OCI-LY1 (cell line): ENCODE results near the gene PTGFRN.

ENCODE experiments used
- H2AFZ ChIP-seq: fragments of 200-600 bp; sonication (generic), shearing (Covaris generic); 2 replicates; pipeline ENCODE4 v1.6.0; 2014; ENCODE audit warnings: antibody characterized with exemption, mild to moderate bottlenecking, low read length
- H3F3A ChIP-seq: fragments of 200-600 bp; sonication (generic), shearing (Covaris generic); 2 replicates; pipeline ENCODE4 v1.6.0; 2014; ENCODE audit warnings: mild to moderate bottlenecking, antibody characterized with exemption, low read length, moderate library complexity; ENCODE audit not compliant: insufficient read depth
- H3K27ac ChIP-seq: fragments of 200-600 bp; sonication (generic); 2 replicates; pipeline ENCODE4 v1.5.1; 2014; ENCODE audit warnings: low read length, mixed run types, mild to moderate bottlenecking, low read depth; ENCODE audit not compliant: poor library complexity, severe bottlenecking
- H3K27me3 ChIP-seq: fragments of 200-600 bp; sonication (generic); 2 replicates; pipeline ENCODE4 v1.6.0; 2014; ENCODE audit warnings: antibody characterized with exemption, mild to moderate bottlenecking, low read length, moderate library complexity; ENCODE audit not compliant: insufficient read depth
- H3K36me3 ChIP-seq: fragments of 200-600 bp; sonication (generic); 2 replicates; pipeline ENCODE4 v1.6.1; 2014; ENCODE audit warnings: mild to moderate bottlenecking, antibody characterized with exemption, low read length, moderate library complexity, mixed read lengths; ENCODE audit not compliant: insufficient read depth
- H3K4me1 ChIP-seq: fragments of 200-600 bp; sonication (generic); 2 replicates; pipeline ENCODE4 v1.5.1; 2014; ENCODE audit warnings: mild to moderate bottlenecking, low read length, moderate library complexity; ENCODE audit not compliant: insufficient read depth, severe bottlenecking
- H3K4me2 ChIP-seq: fragments of 200-600 bp; sonication (generic), shearing (Covaris generic); 2 replicates; pipeline ENCODE4 v1.6.1; 2014; ENCODE audit warnings: low read length
- H3K4me3 ChIP-seq: fragments of 200-600 bp; sonication (generic); 2 replicates; pipeline ENCODE4 v1.5.1; 2014; ENCODE audit warnings: low read length, low read depth, mild to moderate bottlenecking, mixed read lengths; ENCODE audit not compliant: poor library complexity, severe bottlenecking
- H3K79me2 ChIP-seq: fragments of 200-600 bp; shearing (Covaris generic); 2 replicates; pipeline ENCODE4 v1.6.1; 2016; ENCODE audit warnings: mixed run types, low read length, mixed read lengths; ENCODE audit not compliant: insufficient read depth
- H3K9ac ChIP-seq: fragments of 200-600 bp; sonication (generic), shearing (Covaris generic); 2 replicates; pipeline ENCODE4 v1.6.1; 2014; ENCODE audit warnings: mild to moderate bottlenecking, low read length, mixed read lengths
- H3K9me2 ChIP-seq: fragments of 200-600 bp; sonication (generic), shearing (Covaris generic); 2 replicates; pipeline ENCODE4 v1.6.1; 2014; ENCODE audit warnings: low read depth, mild to moderate bottlenecking, low read length, mixed read lengths
- H3K9me3 ChIP-seq: fragments of 200-600 bp; shearing (Covaris generic); 2 replicates; pipeline ENCODE4 v1.6.1; 2014; ENCODE audit warnings: low read length, mixed read lengths
- H4K20me1 ChIP-seq: fragments of 200-600 bp; sonication (generic), shearing (Covaris generic); 2 replicates; pipeline ENCODE4 v1.6.0; 2016; ENCODE audit warnings: mild to moderate bottlenecking, low read length; ENCODE audit not compliant: insufficient read depth
- CTCF ChIP-seq: fragments of 200-600 bp; sonication (generic), shearing (Covaris generic); IDR thresholded peaks from 2 replicates; pipeline ENCODE4 v1.5.1; 2017; ENCODE audit warnings: mild to moderate bottlenecking, antibody characterized with exemption, low read length, moderate library complexity, mixed read lengths
- EZH2 ChIP-seq: fragments of 200-600 bp; sonication (generic), shearing (Covaris generic); IDR thresholded peaks from 2 replicates; pipeline ENCODE4 v1.8.0; 2017; ENCODE audit warnings: borderline replicate concordance, mixed run types, mild to moderate bottlenecking, antibody characterized with exemption, low read length, moderate library complexity, mixed read lengths

The PTGFRN gene

GRCh38 chr1:117013309-117013858, 103.7 kb downstream of the PTGFRN start:
- H3K9ac ChIP-seq: no peak overlapping the region
- TF ChIP-seq EZH2: no peak
- no peak for TF ChIP-seq CTCF
- no peak overlapping the region for H3K4me3 ChIP-seq
- H4K20me1 ChIP-seq: no peaks in the 10 kb centered on the region
- no peak overlapping the region for H3K27ac ChIP-seq
- no peaks in the 10 kb centered on the region for H3F3A ChIP-seq
- no peaks in the 10 kb centered on the region for H3K9me2 ChIP-seq
- no peaks in the 10 kb centered on the region for H3K9me3 ChIP-seq
- no peaks in the 10 kb centered on the region for H3K79me2 ChIP-seq
- no peak overlapping the region for H3K4me2 ChIP-seq
- H3K27me3 ChIP-seq: no peaks in the 10 kb centered on the region
- no peaks in the 10 kb centered on the region for H3K4me1 ChIP-seq
- no peak overlapping the region for H2AFZ ChIP-seq
- no peaks in the 10 kb centered on the region for H3K36me3 ChIP-seq

GRCh38 chr1:117014209-117014608, 104.5 kb downstream of the PTGFRN start:
- H3K9ac ChIP-seq: no peak overlapping the region
- H3K27ac ChIP-seq: no peak overlapping the region
- no peaks in the 10 kb centered on the region for H3K27me3 ChIP-seq
- no peak overlapping the region for H2AFZ ChIP-seq
- no peaks in the 10 kb centered on the region for H3K79me2 ChIP-seq
- TF ChIP-seq CTCF (no peak), EZH2 (no peak)
- no peaks in the 10 kb centered on the region for H3F3A ChIP-seq
- H3K36me3 ChIP-seq: no peaks in the 10 kb centered on the region
- no peak overlapping the region for H3K4me3 ChIP-seq
- H4K20me1 ChIP-seq: no peaks in the 10 kb centered on the region
- no peak overlapping the region for H3K4me2 ChIP-seq
- H3K9me2 ChIP-seq: no peaks in the 10 kb centered on the region
- no peaks in the 10 kb centered on the region for H3K9me3 ChIP-seq
- no peaks in the 10 kb centered on the region for H3K4me1 ChIP-seq

GRCh38 chr1:117015724-117016123, 106.0 kb downstream of the PTGFRN start:
- Histone ChIP-seq H3K4me2 (no peak overlapping the region), H3K36me3 (no peaks in the 10 kb centered on the region), H3K4me1 (no peaks in the 10 kb centered on the region), H3K9me2 (no peaks in the 10 kb centered on the region), H3K4me3 (no peak overlapping the region), H3K79me2 (no peaks in the 10 kb centered on the region), H3F3A (no peaks in the 10 kb centered on the region), H3K9me3 (no peaks in the 10 kb centered on the region), H4K20me1 (no peaks in the 10 kb centered on the region), H3K27ac (no peak overlapping the region), H3K9ac (no peak overlapping the region), H2AFZ (no peak overlapping the region), H3K27me3 (no peaks in the 10 kb centered on the region)
- TF ChIP-seq EZH2 (no peak), CTCF (no peak)
